ENCODE data around the gene OR9Q1.
"Not testable (repeated sequence)": the region's sequence is repeated elsewhere in the genome, so short reads cannot be mapped to it uniquely, and the experiment has no call there.

Gene OR9Q1

GRCh38 chr11:58023435-58023931 is at the start of gene OR9Q1:
Gene OR9Q1, plus strand, starts transcription at chr11:58023881. Its CDS starts 155,564 bp downstream, at chr11:58179445.
- H3K27ac ChIP-seq (ENCODE audit: low read length): no peak within 1 kb of the TSS
- H3K9me3 ChIP-seq (ENCODE audit: control insufficient read depth, low read depth, low read length): no peaks in the 10 kb centered on the region
- H3K36me3 ChIP-seq (ENCODE audit: control insufficient read depth, low read depth, low read length): no peaks in the 10 kb centered on the region
- H3K4me1 ChIP-seq (ENCODE audit: control insufficient read depth, low read depth, low read length): no peaks in the 10 kb centered on the region
- H3K9ac ChIP-seq (ENCODE audit: low read length): no peak within 1 kb of the TSS
- H3K4me3 ChIP-seq (ENCODE audit: low read length): no peak within 1 kb of the TSS
- H3K27me3 ChIP-seq (ENCODE audit: control insufficient read depth, insufficient read depth, low read length): no peaks in the 10 kb centered on the region

- no peak overlapping the region for H3K9ac ChIP-seq (ENCODE audit: low read length)
- no peaks in the 10 kb centered on the region for H3K27me3 ChIP-seq (ENCODE audit: control insufficient read depth, insufficient read depth, low read length)
- H3K36me3 ChIP-seq (ENCODE audit: control insufficient read depth, low read depth, low read length): no peaks in the 10 kb centered on the region
- no peak overlapping the region for H3K27ac ChIP-seq (ENCODE audit: low read length)
- no peak overlapping the region for H3K4me3 ChIP-seq (ENCODE audit: low read length)
- H3K9me3 ChIP-seq (ENCODE audit: control insufficient read depth, low read depth, low read length): no peaks in the 10 kb centered on the region
- H3K4me1 ChIP-seq (ENCODE audit: control insufficient read depth, low read depth, low read length): peaks cover 3% of the 10 kb centered on the region
Observed at GRCh38 chr11:57974132-57974531, 49.5 kb upstream of the OR9Q1 start.

- Histone ChIP-seq H3K9ac (ENCODE audit: low read length) (no peak overlapping the region), H3K27ac (ENCODE audit: low read length) (no peak overlapping the region), H3K9me3 (ENCODE audit: control insufficient read depth, low read depth, low read length) (no peaks in the 10 kb centered on the region), H3K4me3 (ENCODE audit: low read length) (no peak overlapping the region), H3K27me3 (ENCODE audit: control insufficient read depth, insufficient read depth, low read length) (no peaks in the 10 kb centered on the region), H3K4me1 (ENCODE audit: control insufficient read depth, low read depth, low read length) (peaks cover 3% of the 10 kb centered on the region), H3K36me3 (ENCODE audit: control insufficient read depth, low read depth, low read length) (no peaks in the 10 kb centered on the region)
Observed at GRCh38 chr11:57974848-57975601, 48.7 kb upstream of the OR9Q1 start.

GRCh38 chr11:57977709-57978108 is 46.0 kb upstream of the OR9Q1 start:
- no peak overlapping the region for H3K4me3 ChIP-seq (ENCODE audit: low read length)
- H3K9ac ChIP-seq (ENCODE audit: low read length): no peak overlapping the region
- no peaks in the 10 kb centered on the region for H3K9me3 ChIP-seq (ENCODE audit: control insufficient read depth, low read depth, low read length)
- H3K27me3 ChIP-seq (ENCODE audit: control insufficient read depth, insufficient read depth, low read length): no peaks in the 10 kb centered on the region
- H3K27ac ChIP-seq (ENCODE audit: low read length): no peak overlapping the region
- H3K36me3 ChIP-seq (ENCODE audit: control insufficient read depth, low read depth, low read length): no peaks in the 10 kb centered on the region
- H3K4me1 ChIP-seq (ENCODE audit: control insufficient read depth, low read depth, low read length): peaks cover 3% of the 10 kb centered on the region

GRCh38 chr11:57978686-57979531 is 44.8 kb upstream of the OR9Q1 start:
- H3K27me3 ChIP-seq (ENCODE audit: control insufficient read depth, insufficient read depth, low read length): no peaks in the 10 kb centered on the region
- H3K27ac ChIP-seq (ENCODE audit: low read length): no peak overlapping the region

GRCh38 chr11:57979532-57980079 is 44.1 kb upstream of the OR9Q1 start:
- H3K36me3 ChIP-seq (ENCODE audit: control insufficient read depth, low read depth, low read length): no peaks in the 10 kb centered on the region
- no peaks in the 10 kb centered on the region for H3K27me3 ChIP-seq (ENCODE audit: control insufficient read depth, insufficient read depth, low read length)
- no peak overlapping the region for H3K27ac ChIP-seq (ENCODE audit: low read length)
- H3K9ac ChIP-seq (ENCODE audit: low read length): no peak overlapping the region
- peaks cover 3% of the 10 kb centered on the region for H3K4me1 ChIP-seq (ENCODE audit: control insufficient read depth, low read depth, low read length)
- H3K4me3 ChIP-seq (ENCODE audit: low read length): no peak overlapping the region
- no peaks in the 10 kb centered on the region for H3K9me3 ChIP-seq (ENCODE audit: control insufficient read depth, low read depth, low read length)

More at GRCh38 chr11:57978686-57979531, 44.8 kb upstream of the OR9Q1 start:
- H3K36me3 ChIP-seq (ENCODE audit: control insufficient read depth, low read depth, low read length): no peaks in the 10 kb centered on the region
- H3K4me1 ChIP-seq (ENCODE audit: control insufficient read depth, low read depth, low read length): peaks cover 3% of the 10 kb centered on the region
- no peak overlapping the region for H3K4me3 ChIP-seq (ENCODE audit: low read length)
- no peak overlapping the region for H3K9ac ChIP-seq (ENCODE audit: low read length)
- H3K9me3 ChIP-seq (ENCODE audit: control insufficient read depth, low read depth, low read length): no peaks in the 10 kb centered on the region

GRCh38 chr11:57980201-57980600 is 43.5 kb upstream of the OR9Q1 start:
- Histone ChIP-seq H3K4me3 (ENCODE audit: low read length) (no peak overlapping the region), H3K27me3 (ENCODE audit: control insufficient read depth, insufficient read depth, low read length) (no peaks in the 10 kb centered on the region), H3K9ac (ENCODE audit: low read length) (no peak overlapping the region), H3K27ac (ENCODE audit: low read length) (no peak overlapping the region), H3K4me1 (ENCODE audit: control insufficient read depth, low read depth, low read length) (peaks cover 3% of the 10 kb centered on the region), H3K9me3 (ENCODE audit: control insufficient read depth, low read depth, low read length) (no peaks in the 10 kb centered on the region), H3K36me3 (ENCODE audit: control insufficient read depth, low read depth, low read length) (no peaks in the 10 kb centered on the region)

- H3K27me3 ChIP-seq (ENCODE audit: control insufficient read depth, insufficient read depth, low read length): no peaks in the 10 kb centered on the region
Observed at GRCh38 chr11:57981536-57981935, 42.1 kb upstream of the OR9Q1 start.

GRCh38 chr11:57982776-57983175 is 40.9 kb upstream of the OR9Q1 start:
- Histone ChIP-seq H3K36me3 (ENCODE audit: control insufficient read depth, low read depth, low read length) (no peaks in the 10 kb centered on the region), H3K4me1 (ENCODE audit: control insufficient read depth, low read depth, low read length) (peaks cover 3% of the 10 kb centered on the region), H3K9me3 (ENCODE audit: control insufficient read depth, low read depth, low read length) (no peaks in the 10 kb centered on the region), H3K9ac (ENCODE audit: low read length) (no peak overlapping the region), H3K27me3 (ENCODE audit: control insufficient read depth, insufficient read depth, low read length) (no peaks in the 10 kb centered on the region), H3K4me3 (ENCODE audit: low read length) (no peak overlapping the region), H3K27ac (ENCODE audit: low read length) (no peak overlapping the region)

More at GRCh38 chr11:57981536-57981935, 42.1 kb upstream of the OR9Q1 start:
- H3K9me3 ChIP-seq (ENCODE audit: control insufficient read depth, low read depth, low read length): no peaks in the 10 kb centered on the region
- no peaks in the 10 kb centered on the region for H3K36me3 ChIP-seq (ENCODE audit: control insufficient read depth, low read depth, low read length)
- peaks cover 3% of the 10 kb centered on the region for H3K4me1 ChIP-seq (ENCODE audit: control insufficient read depth, low read depth, low read length)
- no peak overlapping the region for H3K4me3 ChIP-seq (ENCODE audit: low read length)
- H3K9ac ChIP-seq (ENCODE audit: low read length): no peak overlapping the region
- H3K27ac ChIP-seq (ENCODE audit: low read length): no peak overlapping the region

- Histone ChIP-seq H3K36me3 (ENCODE audit: control insufficient read depth, low read depth, low read length) (no peaks in the 10 kb centered on the region), H3K9ac (ENCODE audit: low read length) (no peak overlapping the region), H3K27ac (ENCODE audit: low read length) (no peak overlapping the region), H3K4me3 (ENCODE audit: low read length) (no peak overlapping the region), H3K4me1 (ENCODE audit: control insufficient read depth, low read depth, low read length) (no peaks in the 10 kb centered on the region), H3K27me3 (ENCODE audit: control insufficient read depth, insufficient read depth, low read length) (no peaks in the 10 kb centered on the region), H3K9me3 (ENCODE audit: control insufficient read depth, low read depth, low read length) (no peaks in the 10 kb centered on the region)
Observed at GRCh38 chr11:57983191-57983590, 40.5 kb upstream of the OR9Q1 start.

GRCh38 chr11:57999523-57999922 is 24.2 kb upstream of the OR9Q1 start:
- H3K9ac ChIP-seq (ENCODE audit: low read length); H3K4me3 ChIP-seq (ENCODE audit: low read length); H3K27ac ChIP-seq (ENCODE audit: low read length); H3K4me1 ChIP-seq (ENCODE audit: control insufficient read depth, low read depth, low read length); H3K9me3 ChIP-seq (ENCODE audit: control insufficient read depth, low read depth, low read length); H3K36me3 ChIP-seq (ENCODE audit: control insufficient read depth, low read depth, low read length); H3K27me3 ChIP-seq (ENCODE audit: control insufficient read depth, insufficient read depth, low read length): not testable (repeated sequence)
